Activated naive CD4-positive, alpha-beta T cell treated with anti-CD3 and anti-CD28 coated beads for 36 hours (primary cell): ENCODE data around the gene GSTA2. TPM values are rescaled to one million over a fixed set of nuclear protein-coding genes. Genes with fewer than 3 reads are reported as not detected.
"Not testable (repeated sequence)": the region's sequence is repeated elsewhere in the genome, so short reads cannot be mapped to it uniquely, and the experiment has no call there.

Source experiments
- CTCF ChIA-PET: fragments of 350-600 bp; sonication (Branson Sonifier 250); formaldehyde crosslinking; loops from one replicate; lab custom pipeline; 2021; ENCODE audit warnings: antibody characterized with exemption; lab: Charles Lee
- DNase-seq: peaks from one replicate; pipeline ENCODE4 v3.0.0-alpha.2; 2020
- H3K27ac Mint-ChIP-seq: one replicate; pipeline ENCODE4 v1.8.0; 2021; ENCODE audit warnings: mild to moderate bottlenecking, mixed read lengths
- H3K27me3 Mint-ChIP-seq: one replicate; pipeline ENCODE4 v1.8.0; 2021; ENCODE audit warnings: low read depth, mixed read lengths
- H3K36me3 Mint-ChIP-seq: one replicate; pipeline ENCODE4 v1.8.0; 2021; ENCODE audit warnings: low read depth, mixed read lengths
- H3K4me1 Mint-ChIP-seq: one replicate; pipeline ENCODE4 v1.8.0; 2021; ENCODE audit warnings: low read depth, mixed read lengths
- H3K4me3 Mint-ChIP-seq: one replicate; pipeline ENCODE4 v1.8.0; 2021; ENCODE audit warnings: mild to moderate bottlenecking, moderate library complexity, mixed read lengths
- H3K9me3 Mint-ChIP-seq: one replicate; pipeline ENCODE4 v1.8.0; 2021; ENCODE audit warnings: mixed read lengths
- intact Hi-C: fragments of 100-400 bp; cut with micrococcal nuclease; formaldehyde crosslinking; loops from one replicate; pipeline ENCODE4 v1.15.1; 2023
- total RNA-seq, 2 experiments: library from RNA; stranded (reverse); gene quantifications; one replicate each; pipeline ENCODE4 v1.2.3, GENCODE V29; 2021

Gene GSTA2
- total RNA-seq, 2 experiments from 2014 or later: not detected

DNA sequence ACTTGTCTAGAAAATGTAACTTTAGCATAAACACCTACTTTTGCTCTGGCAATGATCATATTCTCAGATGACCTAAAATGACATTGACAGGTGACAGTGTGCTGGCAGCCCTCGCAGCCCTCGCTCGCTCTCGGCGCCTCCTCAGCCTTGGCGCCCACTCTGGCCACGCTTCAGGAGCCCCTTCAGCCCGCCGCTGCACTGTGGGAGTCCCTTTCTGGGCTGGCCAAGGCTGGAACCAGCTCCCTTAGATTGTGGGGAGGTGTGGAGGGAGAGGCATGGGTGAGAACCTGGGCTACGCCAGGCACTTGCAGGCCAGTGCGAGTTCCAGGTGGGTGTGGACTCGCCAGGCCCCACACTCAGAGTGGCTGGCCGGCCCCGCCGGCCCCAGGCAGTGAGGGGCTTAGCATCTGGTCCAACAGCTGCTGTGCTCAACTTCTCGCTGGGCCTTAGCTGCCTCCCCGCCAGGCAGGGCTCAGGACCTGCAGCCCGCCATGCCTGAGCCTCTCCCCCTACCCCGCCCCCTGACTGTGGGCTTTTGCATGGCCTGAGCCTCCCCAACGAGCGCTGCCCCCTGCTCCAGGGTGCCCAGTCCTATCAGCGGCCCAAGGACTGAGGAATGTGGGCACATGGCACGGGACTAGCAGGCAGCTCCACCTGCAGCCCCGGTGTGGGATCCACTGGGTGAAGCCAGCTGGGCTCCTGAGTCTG lies 23.1 kb upstream of the GSTA2 start:
- CTCF ChIA-PET: no interaction called here
- H3K4me1 Mint-ChIP-seq: no peaks in the 10 kb centered on the region
- DNase-seq: no peak
- H3K4me3 Mint-ChIP-seq: no peak overlapping the region
- no peaks in the 10 kb centered on the region for H3K36me3 Mint-ChIP-seq
- H3K27me3 Mint-ChIP-seq: peaks cover 1% of the 10 kb centered on the region
- H3K27ac Mint-ChIP-seq: no peak overlapping the region
- H3K9me3 Mint-ChIP-seq: no peaks in the 10 kb centered on the region
- intact Hi-C loops: no loop called here

GRCh38 chr6:52782696-52783274 lies 19.5 kb upstream of the GSTA2 start:
- H3K9me3 Mint-ChIP-seq, H3K27ac Mint-ChIP-seq, intact Hi-C loops, DNase-seq, CTCF ChIA-PET, H3K4me3 Mint-ChIP-seq, H3K4me1 Mint-ChIP-seq, H3K27me3 Mint-ChIP-seq, H3K36me3 Mint-ChIP-seq: not testable (repeated sequence)

- DNase-seq, CTCF ChIA-PET, intact Hi-C loops, H3K27me3 Mint-ChIP-seq, H3K36me3 Mint-ChIP-seq, H3K4me1 Mint-ChIP-seq, H3K9me3 Mint-ChIP-seq, H3K4me3 Mint-ChIP-seq, H3K27ac Mint-ChIP-seq: not testable (repeated sequence)
Measured at GRCh38 chr6:52782209-52782608, 18.9 kb upstream of the GSTA2 start.

DNA sequence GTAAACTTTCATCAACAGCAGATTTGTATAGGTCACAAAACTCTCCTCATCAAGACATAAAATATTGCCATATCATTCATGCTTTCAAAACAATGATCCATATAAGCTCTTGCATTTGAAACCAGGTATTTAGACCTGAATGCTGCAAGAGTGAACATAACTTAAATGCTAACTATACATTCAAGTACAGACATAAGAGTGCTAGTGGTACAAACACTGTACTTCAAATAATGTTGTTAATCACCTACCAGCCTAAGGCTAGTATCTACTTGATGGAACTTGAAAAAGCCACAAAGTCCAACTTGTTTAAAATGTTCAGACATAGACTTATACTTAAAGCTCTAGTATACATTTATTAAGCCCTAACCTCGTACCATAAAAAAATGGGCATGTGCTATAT lies 16.0 kb upstream of the GSTA2 start:
- no peak overlapping the region for H3K27ac Mint-ChIP-seq
- no peak for DNase-seq
- intact Hi-C loops: no loop called here
- no peaks in the 10 kb centered on the region for H3K36me3 Mint-ChIP-seq
- no peaks in the 10 kb centered on the region for H3K4me1 Mint-ChIP-seq
- CTCF ChIA-PET: no interaction called here
- H3K4me3 Mint-ChIP-seq: no peak overlapping the region
- no peaks in the 10 kb centered on the region for H3K9me3 Mint-ChIP-seq
- peaks cover 15% of the 10 kb centered on the region for H3K27me3 Mint-ChIP-seq

DNA sequence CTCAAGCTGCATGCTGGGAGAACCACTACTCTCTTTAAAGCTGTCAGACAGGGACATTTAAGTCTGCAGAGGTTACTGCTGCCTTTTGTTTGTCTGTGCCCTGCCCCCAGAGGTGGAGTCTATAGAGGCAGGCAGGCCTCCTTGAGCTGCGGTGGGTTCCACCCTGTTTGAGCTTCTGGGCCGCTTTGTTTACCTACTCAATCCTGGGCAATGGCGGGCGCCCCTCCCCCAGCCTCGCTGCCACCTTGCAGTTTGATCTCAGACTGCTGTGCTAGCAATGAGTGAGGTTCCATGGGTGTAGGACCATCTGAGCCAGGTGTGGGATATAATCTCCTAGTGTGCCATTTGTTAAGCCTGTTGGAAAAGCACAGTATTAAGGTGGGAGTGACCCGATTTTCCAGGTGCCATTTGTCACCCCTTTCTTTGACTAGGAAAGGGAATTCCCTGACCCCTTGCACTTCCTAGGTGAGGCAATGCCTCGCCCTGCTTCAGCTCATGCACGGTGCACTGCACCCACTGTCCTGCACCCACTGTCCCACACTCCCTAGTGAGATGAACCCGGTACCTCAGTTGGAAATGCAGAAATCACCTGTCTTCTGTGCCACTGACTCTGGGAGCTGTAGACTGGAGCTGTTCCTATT lies 13.6 kb upstream of the GSTA2 start:
- CTCF ChIA-PET, H3K27ac Mint-ChIP-seq, H3K36me3 Mint-ChIP-seq, H3K9me3 Mint-ChIP-seq, DNase-seq, H3K4me1 Mint-ChIP-seq, H3K4me3 Mint-ChIP-seq, intact Hi-C loops: not testable (repeated sequence)
- peaks cover 15% of the 10 kb centered on the region for H3K27me3 Mint-ChIP-seq

GRCh38 chr6:52769399-52769798 lies 6.1 kb upstream of the GSTA2 start:
- H3K4me1 Mint-ChIP-seq: not testable (repeated sequence)

DNA sequence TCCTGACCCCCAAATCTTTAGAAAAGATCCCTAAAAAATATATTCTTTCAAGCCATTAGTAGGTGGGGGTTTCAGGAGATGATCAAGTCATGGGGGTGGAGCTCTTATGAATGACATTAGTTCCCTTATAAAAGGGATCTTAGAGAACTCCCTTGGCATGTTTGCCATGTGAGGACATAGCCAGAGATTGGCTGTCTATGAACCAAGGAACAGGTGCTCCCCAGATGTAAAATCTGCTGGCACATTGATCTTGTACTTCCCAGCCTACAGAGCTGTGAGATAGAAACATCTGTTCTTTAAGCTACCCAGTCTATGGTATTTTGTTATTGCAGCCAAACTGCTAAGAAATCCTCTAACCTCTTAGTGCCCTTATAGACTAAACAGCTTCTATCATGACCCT lies 4.4 kb upstream of the GSTA2 start:
- DNase-seq, intact Hi-C loops, H3K4me3 Mint-ChIP-seq, H3K27ac Mint-ChIP-seq, H3K36me3 Mint-ChIP-seq, H3K9me3 Mint-ChIP-seq, H3K27me3 Mint-ChIP-seq, CTCF ChIA-PET, H3K4me1 Mint-ChIP-seq: not testable (repeated sequence)

More at GRCh38 chr6:52769399-52769798, 6.1 kb upstream of the GSTA2 start:
- H3K27ac Mint-ChIP-seq, CTCF ChIA-PET, H3K27me3 Mint-ChIP-seq, intact Hi-C loops, H3K9me3 Mint-ChIP-seq, H3K36me3 Mint-ChIP-seq, DNase-seq, H3K4me3 Mint-ChIP-seq: not testable (repeated sequence)

GRCh38 chr6:52761673-52762491 lies 1.4 kb downstream of the GSTA2 start:
- peaks cover 10% of the 10 kb centered on the region for H3K27me3 Mint-ChIP-seq
- DNase-seq, H3K36me3 Mint-ChIP-seq, CTCF ChIA-PET, H3K4me3 Mint-ChIP-seq, H3K9me3 Mint-ChIP-seq, H3K4me1 Mint-ChIP-seq, H3K27ac Mint-ChIP-seq, intact Hi-C loops: not testable (repeated sequence)

DNA sequence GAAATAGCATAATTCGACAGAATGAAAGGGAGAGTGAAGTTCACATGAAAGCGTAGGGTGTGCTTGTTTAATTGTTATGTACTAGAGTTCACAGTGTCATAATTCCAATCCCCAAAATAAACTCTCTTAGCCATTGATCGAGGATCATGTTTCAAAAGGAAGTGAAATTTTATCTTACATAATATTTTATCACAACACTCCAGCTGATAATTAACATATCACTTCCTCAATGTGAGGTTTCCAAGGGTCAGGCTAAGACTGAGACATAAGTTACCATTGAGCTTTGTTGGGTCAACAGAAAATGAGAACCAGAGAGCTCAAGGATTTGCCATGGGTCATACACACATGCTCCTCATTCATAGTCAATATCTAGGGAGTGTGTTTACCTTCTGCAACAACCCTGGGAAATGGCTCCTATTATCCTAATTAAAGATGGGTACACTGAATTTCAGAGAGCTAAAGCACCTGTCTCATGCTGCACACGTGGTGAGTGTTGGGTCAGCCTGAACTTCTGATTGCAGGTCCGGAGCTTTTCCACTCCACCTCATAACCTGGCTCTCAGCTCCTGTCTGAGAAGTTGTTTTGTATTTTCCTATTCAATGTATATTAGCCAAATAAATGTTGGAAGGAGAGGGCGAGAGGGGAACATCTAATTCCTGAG lies 3.0 kb downstream of the GSTA2 start:
- no peaks in the 10 kb centered on the region for H3K9me3 Mint-ChIP-seq
- peaks cover 8% of the 10 kb centered on the region for H3K27me3 Mint-ChIP-seq
- no peaks in the 10 kb centered on the region for H3K36me3 Mint-ChIP-seq
- intact Hi-C loops: no loop called here
- no peak for DNase-seq
- H3K4me1 Mint-ChIP-seq: no peaks in the 10 kb centered on the region
- no peak overlapping the region for H3K4me3 Mint-ChIP-seq
- CTCF ChIA-PET: no interaction called here
- H3K27ac Mint-ChIP-seq: no peak overlapping the region

DNA sequence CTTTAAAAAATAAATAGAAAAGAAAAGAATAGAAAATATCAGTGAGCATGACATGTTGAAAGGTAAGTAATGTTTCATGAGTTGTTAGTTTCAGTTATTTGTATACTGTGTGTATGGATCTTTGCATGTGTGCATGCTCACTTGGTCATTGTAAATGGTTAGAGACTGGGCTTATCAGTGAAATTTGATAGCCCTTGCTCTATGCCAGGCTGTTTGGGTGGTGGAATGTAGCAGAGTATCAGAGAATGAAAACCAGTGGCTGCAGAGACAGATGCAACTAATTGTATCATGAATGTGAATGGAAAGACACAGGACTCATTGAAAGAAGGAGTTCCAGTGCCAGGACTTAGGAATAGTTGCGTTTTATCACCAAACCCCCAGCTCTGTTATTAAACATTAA lies 4.2 kb downstream of the GSTA2 start:
- H3K4me3 Mint-ChIP-seq: no peak overlapping the region
- CTCF ChIA-PET: no interaction called here
- H3K27ac Mint-ChIP-seq: no peak overlapping the region
- no peaks in the 10 kb centered on the region for H3K9me3 Mint-ChIP-seq
- intact Hi-C loops: no loop called here
- H3K4me1 Mint-ChIP-seq: no peaks in the 10 kb centered on the region
- peaks cover 7% of the 10 kb centered on the region for H3K27me3 Mint-ChIP-seq
- no peaks in the 10 kb centered on the region for H3K36me3 Mint-ChIP-seq
- DNase-seq: no peak

DNA sequence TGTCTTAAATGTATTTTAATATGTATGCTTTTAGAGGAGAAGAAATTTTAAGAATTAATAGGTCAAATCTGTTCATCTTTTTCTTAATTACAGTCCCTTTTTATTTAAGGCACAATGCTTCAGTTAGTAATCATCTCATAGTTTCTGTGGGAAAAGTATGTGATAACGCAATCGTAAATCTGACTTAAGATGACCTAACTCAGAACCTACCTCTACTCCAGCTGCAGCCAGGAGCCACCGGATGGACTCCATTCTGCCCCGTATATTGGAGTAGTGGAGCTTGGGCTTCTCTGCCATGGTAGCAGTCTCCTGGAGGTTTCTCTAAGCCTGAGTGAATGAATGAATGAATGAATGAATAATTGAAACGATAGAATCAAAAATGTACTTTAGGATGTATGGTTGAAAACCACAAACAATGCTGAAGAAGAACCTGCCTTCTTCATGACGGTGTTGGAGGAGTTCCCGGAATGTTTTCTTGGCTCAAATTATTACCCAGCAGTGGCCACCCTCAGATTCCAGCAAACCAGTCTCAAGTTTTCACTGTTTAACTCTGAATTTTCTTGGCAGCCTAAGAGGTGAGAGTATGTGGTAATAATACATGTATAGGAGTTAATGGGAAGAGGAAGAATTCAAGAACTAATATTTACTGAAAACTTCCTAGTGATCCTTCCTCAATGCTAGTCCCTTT lies 5.5 kb downstream of the GSTA2 start:
- not testable (repeated sequence) for H3K4me3 Mint-ChIP-seq, H3K27me3 Mint-ChIP-seq, H3K27ac Mint-ChIP-seq

GRCh38 chr6:52754443-52754842 lies 8.8 kb downstream of the GSTA2 start:
- Mint-ChIP-seq H3K27ac (no peak overlapping the region), H3K9me3 (peaks cover 7% of the 10 kb centered on the region), H3K27me3 (peaks cover 5% of the 10 kb centered on the region), H3K36me3 (no peaks in the 10 kb centered on the region), H3K4me3 (no peak overlapping the region), H3K4me1 (no peaks in the 10 kb centered on the region)
- CTCF ChIA-PET: no interaction called here
- DNase-seq: no peak
- intact Hi-C loops: no loop called here

More for the DNA sequence above, 5.5 kb downstream of the GSTA2 start:
- CTCF ChIA-PET, H3K4me1 Mint-ChIP-seq, H3K36me3 Mint-ChIP-seq, DNase-seq, intact Hi-C loops, H3K9me3 Mint-ChIP-seq: not testable (repeated sequence)
